K562 (cell line): ENCODE measurements around the gene FKRP. TPM values are rescaled to one million over a fixed set of nuclear protein-coding genes. Genes with fewer than 3 reads are reported as not detected.

Experiments used
- CXXC5 ChIP-seq: fragments of 250-450 bp; sonication (Bioruptor Pico); IDR thresholded peaks from 2 replicates; pipeline ENCODE4 v1.8.0; 2022; ENCODE audit warnings: inconsistent platforms, mild to moderate bottlenecking, moderate library complexity
- HNRNPL ChIP-seq: fragments of 200-400 bp; formaldehyde crosslinking; IDR thresholded peaks from 2 replicates; pipeline ENCODE4 v1.6.1; 2017; ENCODE audit warnings: low read depth, mild to moderate bottlenecking, low read length
- KLF6 ChIP-seq: fragments of 250-450 bp; sonication (Bioruptor Pico); IDR thresholded peaks from 2 replicates; pipeline ENCODE4 v1.4.0; 2020; ENCODE audit warnings: mild to moderate bottlenecking, moderate library complexity, borderline replicate concordance
- NFE2 ChIP-seq: IDR thresholded peaks from 2 replicates; pipeline ENCODE4 v1.6.1; 2014; ENCODE audit warnings: antibody characterized with exemption, low read depth
- SMARCA4 ChIP-seq: fragments of 450-650 bp; IDR thresholded peaks from 2 replicates; pipeline ENCODE4 v1.6.1; 2016
- SRF ChIP-seq, 2 experiments: fragments of 250-450, 450-650 bp in 1 of 2; sonication (Bioruptor Pico) in 1 of 2; sonication (generic) in 1 of 2; formaldehyde crosslinking; IDR thresholded peaks; 2 replicates each; pipeline versions ENCODE4 v1.5.0 to v1.5.1; 2020 to 2022; ENCODE audit warnings: mild to moderate bottlenecking in 1 of 2, missing genetic modification reagents in 1 of 2
- TBL1XR1 ChIP-seq, 2 experiments: IDR thresholded peaks; 2 replicates each; pipeline ENCODE4 v1.6.1; 2012; ENCODE audit warnings: improper control_type of control experiment in 2 of 2, low read length in 2 of 2, mild to moderate bottlenecking in 1 of 2
- TBP ChIP-seq: optimal IDR thresholded peaks from 2 replicates; pipeline ENCODE3; 2011; ENCODE audit warnings: low read depth, low read length, improper control_type of control experiment
- ZBED1 ChIP-seq: IDR thresholded peaks from 2 replicates; pipeline ENCODE4 v1.6.1; 2014
- ZNF253 ChIP-seq: fragments of 250-450 bp; sonication (Bioruptor Pico); conservative IDR thresholded peaks from 2 replicates; pipeline ENCODE4 v1.6.1; 2021; ENCODE audit warnings: mild to moderate bottlenecking
- ZNF408 ChIP-seq: fragments of 250-450 bp; sonication (Bioruptor Pico); IDR thresholded peaks from 2 replicates; pipeline ENCODE4 v1.4.0; 2020; ENCODE audit warnings: low read depth, mild to moderate bottlenecking, moderate library complexity
- polyA plus RNA-seq, 8 experiments: library from polyadenylated mRNA; depleted of rRNA in 4 of 8; stranded (reverse) in 5 of 8; unstranded in 3 of 8; fragments of >200 nt; fragmentation: Nextera tagmentation in 2 of 8; fragmentation: Illumina TruSeq in 1 of 8; extraction: Ambion mirVana in 2 of 8; extraction: Trizol in 1 of 8; gene quantifications; 2 replicates each; pipeline versions ENCODE4 v1.2.1 to v1.2.3, GENCODE V29; 2011 to 2014; ENCODE audit warnings: inconsistent platforms in 1 of 8, missing spikeins in 1 of 8
- total RNA-seq, 7 experiments: library from RNA; depleted of rRNA in 6 of 7; stranded (reverse); fragments of >200 nt in 6 of 7; fragmentation: Illumina TruSeq in 2 of 7; extraction: Trizol in 2 of 7; gene quantifications; 2 replicates each; pipeline versions ENCODE4 v1.2.1 to v1.2.3, GENCODE V29; 2011 to 2021; ENCODE audit warnings: low replicate concordance in 1 of 7
- TF ChIP-seq, protein P1 (sequence below): sonication (generic); formaldehyde crosslinking; IDR thresholded peaks from 2 replicates; pipeline ENCODE4 v1.8.0; 2022; ENCODE audit warnings: missing genetic modification reagents, mild to moderate bottlenecking, borderline replicate concordance
- TF ChIP-seq, protein P2 (sequence below): fragments of 250-450 bp; sonication (Bioruptor Pico); IDR thresholded peaks from 2 replicates; pipeline ENCODE4 v1.8.0; 2022; ENCODE audit warnings: moderate library complexity, mild to moderate bottlenecking, inconsistent platforms
- TF ChIP-seq, protein P3 (sequence below): fragments of 450-650 bp; formaldehyde crosslinking; IDR thresholded peaks from 2 replicates; pipeline ENCODE4 v1.4.0; 2020; ENCODE audit warnings: mild to moderate bottlenecking, moderate library complexity
- TF ChIP-seq, protein P4 (sequence below): fragments of 200-400 bp; formaldehyde crosslinking; IDR thresholded peaks from 2 replicates; pipeline ENCODE4 v1.6.1; 2017; ENCODE audit warnings: mild to moderate bottlenecking, low read depth, low read length, moderate library complexity
- TF ChIP-seq, protein P5 (sequence below): fragments of 450-650 bp; formaldehyde crosslinking; IDR thresholded peaks from 2 replicates; pipeline ENCODE4 v1.4.0; 2020; ENCODE audit warnings: mild to moderate bottlenecking
- TF ChIP-seq, protein P6 (sequence below): fragments of 250-450 bp; sonication (Bioruptor Pico); IDR thresholded peaks from 2 replicates; pipeline ENCODE4 v1.4.0; 2020; ENCODE audit warnings: mild to moderate bottlenecking, moderate library complexity, borderline replicate concordance

FKRP gene
- total and polyA plus RNA-seq, 9 of the 15 experiments (the other 6 are each of a cell fraction or from before 2014, with no cell fraction given), result 0.68 to 16.1 (median 6.5) TPM

DNA sequence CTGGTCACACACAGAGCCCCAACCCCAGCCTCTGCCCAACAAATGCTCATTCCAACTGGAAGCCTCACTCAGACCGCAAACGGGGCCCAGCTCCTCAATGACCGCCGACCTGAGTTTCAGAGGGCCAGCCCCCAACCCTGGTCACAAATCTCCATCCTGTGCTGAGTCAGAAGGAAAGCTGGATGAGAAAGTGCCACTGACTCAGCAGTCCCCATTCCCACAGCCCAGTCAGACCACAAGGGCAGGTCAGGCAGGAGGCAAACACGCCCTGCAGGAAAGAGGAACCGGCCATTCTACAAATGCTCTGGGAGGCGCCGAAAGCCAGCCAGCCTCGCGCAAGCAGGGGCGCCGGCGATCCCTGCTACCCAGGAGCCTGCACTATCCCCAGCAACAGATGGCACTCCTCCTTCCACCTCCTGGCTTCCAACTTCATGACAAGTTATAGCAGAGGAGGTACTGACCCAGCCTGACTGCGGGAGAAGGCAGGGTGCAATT, 14.8 kb upstream of the FKRP start (continued):
- TF ChIP-seq, protein P1, sequence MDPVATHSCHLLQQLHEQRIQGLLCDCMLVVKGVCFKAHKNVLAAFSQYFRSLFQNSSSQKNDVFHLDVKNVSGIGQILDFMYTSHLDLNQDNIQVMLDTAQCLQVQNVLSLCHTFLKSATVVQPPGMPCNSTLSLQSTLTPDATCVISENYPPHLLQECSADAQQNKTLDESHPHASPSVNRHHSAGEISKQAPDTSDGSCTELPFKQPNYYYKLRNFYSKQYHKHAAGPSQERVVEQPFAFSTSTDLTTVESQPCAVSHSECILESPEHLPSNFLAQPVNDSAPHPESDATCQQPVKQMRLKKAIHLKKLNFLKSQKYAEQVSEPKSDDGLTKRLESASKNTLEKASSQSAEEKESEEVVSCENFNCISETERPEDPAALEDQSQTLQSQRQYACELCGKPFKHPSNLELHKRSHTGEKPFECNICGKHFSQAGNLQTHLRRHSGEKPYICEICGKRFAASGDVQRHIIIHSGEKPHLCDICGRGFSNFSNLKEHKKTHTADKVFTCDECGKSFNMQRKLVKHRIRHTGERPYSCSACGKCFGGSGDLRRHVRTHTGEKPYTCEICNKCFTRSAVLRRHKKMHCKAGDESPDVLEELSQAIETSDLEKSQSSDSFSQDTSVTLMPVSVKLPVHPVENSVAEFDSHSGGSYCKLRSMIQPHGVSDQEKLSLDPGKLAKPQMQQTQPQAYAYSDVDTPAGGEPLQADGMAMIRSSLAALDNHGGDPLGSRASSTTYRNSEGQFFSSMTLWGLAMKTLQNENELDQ (CRISPR knock-in tag), result no peak
- TF ChIP-seq HNRNPL (no peak), CXXC5 (0 out of 2 replicates have a peak, but pooled peaks have one; percentile 12), ZNF253 (CRISPR knock-in tag) (no peak), NFE2 (peak; percentile 98), TBL1XR1 (IDR thresholded peaks at IDR 0.05; ENCODE audit: low read length in 2 of 2) (peak in 1 of 2 experiments; percentile 46; a peak in 1 of 4 replicates), TBP (no peak), KLF6 (no peak), SRF (CRISPR knock-in tag; IDR thresholded peaks at IDR 0.05) (peak in 1 of 2 experiments; percentile 28; a peak in 1 of 4 replicates), ZNF408 (CRISPR knock-in tag) (no peak), SMARCA4 (peak; percentile 60; the same call in 1 of the 2 replicates), ZBED1 (no peak)
- TF ChIP-seq, protein P2, sequence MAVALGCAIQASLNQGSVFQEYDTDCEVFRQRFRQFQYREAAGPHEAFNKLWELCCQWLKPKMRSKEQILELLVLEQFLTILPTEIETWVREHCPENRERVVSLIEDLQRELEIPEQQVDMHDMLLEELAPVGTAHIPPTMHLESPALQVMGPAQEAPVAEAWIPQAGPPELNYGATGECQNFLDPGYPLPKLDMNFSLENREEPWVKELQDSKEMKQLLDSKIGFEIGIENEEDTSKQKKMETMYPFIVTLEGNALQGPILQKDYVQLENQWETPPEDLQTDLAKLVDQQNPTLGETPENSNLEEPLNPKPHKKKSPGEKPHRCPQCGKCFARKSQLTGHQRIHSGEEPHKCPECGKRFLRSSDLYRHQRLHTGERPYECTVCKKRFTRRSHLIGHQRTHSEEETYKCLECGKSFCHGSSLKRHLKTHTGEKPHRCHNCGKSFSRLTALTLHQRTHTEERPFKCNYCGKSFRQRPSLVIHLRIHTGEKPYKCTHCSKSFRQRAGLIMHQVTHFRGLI (CRISPR knock-in tag), result no peak
- TF ChIP-seq, protein P3, sequence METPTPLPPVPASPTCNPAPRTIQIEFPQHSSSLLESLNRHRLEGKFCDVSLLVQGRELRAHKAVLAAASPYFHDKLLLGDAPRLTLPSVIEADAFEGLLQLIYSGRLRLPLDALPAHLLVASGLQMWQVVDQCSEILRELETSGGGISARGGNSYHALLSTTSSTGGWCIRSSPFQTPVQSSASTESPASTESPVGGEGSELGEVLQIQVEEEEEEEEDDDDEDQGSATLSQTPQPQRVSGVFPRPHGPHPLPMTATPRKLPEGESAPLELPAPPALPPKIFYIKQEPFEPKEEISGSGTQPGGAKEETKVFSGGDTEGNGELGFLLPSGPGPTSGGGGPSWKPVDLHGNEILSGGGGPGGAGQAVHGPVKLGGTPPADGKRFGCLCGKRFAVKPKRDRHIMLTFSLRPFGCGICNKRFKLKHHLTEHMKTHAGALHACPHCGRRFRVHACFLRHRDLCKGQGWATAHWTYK, result no peak
- TF ChIP-seq, protein P4, sequence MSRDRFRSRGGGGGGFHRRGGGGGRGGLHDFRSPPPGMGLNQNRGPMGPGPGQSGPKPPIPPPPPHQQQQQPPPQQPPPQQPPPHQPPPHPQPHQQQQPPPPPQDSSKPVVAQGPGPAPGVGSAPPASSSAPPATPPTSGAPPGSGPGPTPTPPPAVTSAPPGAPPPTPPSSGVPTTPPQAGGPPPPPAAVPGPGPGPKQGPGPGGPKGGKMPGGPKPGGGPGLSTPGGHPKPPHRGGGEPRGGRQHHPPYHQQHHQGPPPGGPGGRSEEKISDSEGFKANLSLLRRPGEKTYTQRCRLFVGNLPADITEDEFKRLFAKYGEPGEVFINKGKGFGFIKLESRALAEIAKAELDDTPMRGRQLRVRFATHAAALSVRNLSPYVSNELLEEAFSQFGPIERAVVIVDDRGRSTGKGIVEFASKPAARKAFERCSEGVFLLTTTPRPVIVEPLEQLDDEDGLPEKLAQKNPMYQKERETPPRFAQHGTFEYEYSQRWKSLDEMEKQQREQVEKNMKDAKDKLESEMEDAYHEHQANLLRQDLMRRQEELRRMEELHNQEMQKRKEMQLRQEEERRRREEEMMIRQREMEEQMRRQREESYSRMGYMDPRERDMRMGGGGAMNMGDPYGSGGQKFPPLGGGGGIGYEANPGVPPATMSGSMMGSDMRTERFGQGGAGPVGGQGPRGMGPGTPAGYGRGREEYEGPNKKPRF, result no peak
- TF ChIP-seq, protein P5, sequence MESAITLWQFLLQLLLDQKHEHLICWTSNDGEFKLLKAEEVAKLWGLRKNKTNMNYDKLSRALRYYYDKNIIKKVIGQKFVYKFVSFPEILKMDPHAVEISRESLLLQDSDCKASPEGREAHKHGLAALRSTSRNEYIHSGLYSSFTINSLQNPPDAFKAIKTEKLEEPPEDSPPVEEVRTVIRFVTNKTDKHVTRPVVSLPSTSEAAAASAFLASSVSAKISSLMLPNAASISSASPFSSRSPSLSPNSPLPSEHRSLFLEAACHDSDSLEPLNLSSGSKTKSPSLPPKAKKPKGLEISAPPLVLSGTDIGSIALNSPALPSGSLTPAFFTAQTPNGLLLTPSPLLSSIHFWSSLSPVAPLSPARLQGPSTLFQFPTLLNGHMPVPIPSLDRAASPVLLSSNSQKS, result no peak
- TF ChIP-seq, protein P6, sequence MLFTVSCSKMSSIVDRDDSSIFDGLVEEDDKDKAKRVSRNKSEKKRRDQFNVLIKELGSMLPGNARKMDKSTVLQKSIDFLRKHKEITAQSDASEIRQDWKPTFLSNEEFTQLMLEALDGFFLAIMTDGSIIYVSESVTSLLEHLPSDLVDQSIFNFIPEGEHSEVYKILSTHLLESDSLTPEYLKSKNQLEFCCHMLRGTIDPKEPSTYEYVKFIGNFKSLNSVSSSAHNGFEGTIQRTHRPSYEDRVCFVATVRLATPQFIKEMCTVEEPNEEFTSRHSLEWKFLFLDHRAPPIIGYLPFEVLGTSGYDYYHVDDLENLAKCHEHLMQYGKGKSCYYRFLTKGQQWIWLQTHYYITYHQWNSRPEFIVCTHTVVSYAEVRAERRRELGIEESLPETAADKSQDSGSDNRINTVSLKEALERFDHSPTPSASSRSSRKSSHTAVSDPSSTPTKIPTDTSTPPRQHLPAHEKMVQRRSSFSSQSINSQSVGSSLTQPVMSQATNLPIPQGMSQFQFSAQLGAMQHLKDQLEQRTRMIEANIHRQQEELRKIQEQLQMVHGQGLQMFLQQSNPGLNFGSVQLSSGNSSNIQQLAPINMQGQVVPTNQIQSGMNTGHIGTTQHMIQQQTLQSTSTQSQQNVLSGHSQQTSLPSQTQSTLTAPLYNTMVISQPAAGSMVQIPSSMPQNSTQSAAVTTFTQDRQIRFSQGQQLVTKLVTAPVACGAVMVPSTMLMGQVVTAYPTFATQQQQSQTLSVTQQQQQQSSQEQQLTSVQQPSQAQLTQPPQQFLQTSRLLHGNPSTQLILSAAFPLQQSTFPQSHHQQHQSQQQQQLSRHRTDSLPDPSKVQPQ (CRISPR knock-in tag), result no peak
